ENCODE data around the gene PROC. TPM values are rescaled to one million over a fixed set of nuclear protein-coding genes. Genes with fewer than 3 reads are reported as not detected.

PROC gene
- total RNA-seq, 2 experiments from 2014 or later, result not detected

DNA sequence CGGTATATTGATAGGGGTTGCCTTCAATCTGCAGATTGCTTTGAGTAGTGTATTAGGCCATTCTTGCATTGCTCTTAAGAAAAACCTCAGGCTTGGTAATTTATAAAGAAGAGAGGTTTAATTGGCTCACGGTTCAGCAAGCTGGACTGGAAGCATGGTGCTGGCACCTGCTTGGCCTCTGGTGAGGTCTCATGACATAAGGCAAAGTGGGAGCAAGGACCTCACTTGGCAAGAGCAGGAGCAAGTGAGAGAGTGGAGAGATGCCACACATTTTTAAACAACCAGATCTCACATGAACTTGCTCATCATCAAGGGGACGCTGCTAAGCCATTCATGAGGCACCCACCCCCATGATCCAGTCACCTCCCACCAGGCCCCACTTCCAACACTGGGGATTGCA lies 35.4 kb upstream of the PROC start:
- ATAC-seq (no peak), DNase-seq (no peak)
- intact Hi-C loops (cut with micrococcal nuclease), result no loop called here
- Mint-ChIP-seq H3K4me1 (ENCODE audit: low read depth) (peaks cover 76% of the 10 kb centered on the region), H3K4me3 (no peak overlapping the region), H3K36me3 (ENCODE audit: low read depth) (peaks cover 29% of the 10 kb centered on the region), H3K27ac (no peak overlapping the region), H3K27me3 (no peaks in the 10 kb centered on the region), H3K9me3 (no peaks in the 10 kb centered on the region)
- ChIA-PET CTCF (no interaction called here), POLR2A (no interaction called here)
- TF ChIP-seq, protein P1, sequence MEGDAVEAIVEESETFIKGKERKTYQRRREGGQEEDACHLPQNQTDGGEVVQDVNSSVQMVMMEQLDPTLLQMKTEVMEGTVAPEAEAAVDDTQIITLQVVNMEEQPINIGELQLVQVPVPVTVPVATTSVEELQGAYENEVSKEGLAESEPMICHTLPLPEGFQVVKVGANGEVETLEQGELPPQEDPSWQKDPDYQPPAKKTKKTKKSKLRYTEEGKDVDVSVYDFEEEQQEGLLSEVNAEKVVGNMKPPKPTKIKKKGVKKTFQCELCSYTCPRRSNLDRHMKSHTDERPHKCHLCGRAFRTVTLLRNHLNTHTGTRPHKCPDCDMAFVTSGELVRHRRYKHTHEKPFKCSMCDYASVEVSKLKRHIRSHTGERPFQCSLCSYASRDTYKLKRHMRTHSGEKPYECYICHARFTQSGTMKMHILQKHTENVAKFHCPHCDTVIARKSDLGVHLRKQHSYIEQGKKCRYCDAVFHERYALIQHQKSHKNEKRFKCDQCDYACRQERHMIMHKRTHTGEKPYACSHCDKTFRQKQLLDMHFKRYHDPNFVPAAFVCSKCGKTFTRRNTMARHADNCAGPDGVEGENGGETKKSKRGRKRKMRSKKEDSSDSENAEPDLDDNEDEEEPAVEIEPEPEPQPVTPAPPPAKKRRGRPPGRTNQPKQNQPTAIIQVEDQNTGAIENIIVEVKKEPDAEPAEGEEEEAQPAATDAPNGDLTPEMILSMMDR (IDR thresholded peaks at IDR 0.05), result no peak

DNA sequence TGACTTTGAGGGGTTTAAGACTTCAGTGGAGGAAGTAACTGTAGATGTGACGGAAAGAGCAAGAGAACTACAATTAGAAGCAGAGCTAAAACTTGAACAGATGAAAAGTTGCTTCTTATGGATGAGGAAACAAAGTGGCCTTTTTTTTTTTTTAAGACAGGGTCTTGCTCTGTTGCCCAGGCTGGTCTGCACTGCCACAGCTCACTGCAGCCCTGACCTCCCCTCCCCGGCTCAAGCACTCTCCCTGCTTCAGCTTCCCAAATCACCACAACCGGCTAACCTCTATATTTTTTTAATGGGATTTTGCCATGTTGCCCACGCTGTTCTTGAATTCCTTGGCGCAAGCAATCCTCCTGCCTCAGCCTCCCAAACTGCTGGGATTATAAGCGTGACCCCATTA lies 33.7 kb upstream of the PROC start:
- H3K36me3 Mint-ChIP-seq (ENCODE audit: low read depth), result peaks cover 27% of the 10 kb centered on the region
- ATAC-seq, result no peak
- no peak overlapping the region for H3K4me3 Mint-ChIP-seq
- DNase-seq, result no peak
- CTCF ChIA-PET, result interaction anchor here (1.6 kb wide), 1 partner anchor 32 kb away, joined by 5 read pairs; no protein-coding TSS in a partner anchor
- TF ChIP-seq, protein P1 (IDR thresholded peaks at IDR 0.05), result no peak
- H3K9me3 Mint-ChIP-seq, result no peaks in the 10 kb centered on the region
- intact Hi-C loops (cut with micrococcal nuclease), result no loop called here
- H3K27ac Mint-ChIP-seq, result no peak overlapping the region
- peaks cover 75% of the 10 kb centered on the region for H3K4me1 Mint-ChIP-seq (ENCODE audit: low read depth)
- no peaks in the 10 kb centered on the region for H3K27me3 Mint-ChIP-seq
- POLR2A ChIA-PET, result interaction anchor here (0.6 to 0.9 kb wide), 3 partner anchors 28 to 61 kb away, joined by 3 to 7 read pairs (median 5); no protein-coding TSS in a partner anchor

DNA sequence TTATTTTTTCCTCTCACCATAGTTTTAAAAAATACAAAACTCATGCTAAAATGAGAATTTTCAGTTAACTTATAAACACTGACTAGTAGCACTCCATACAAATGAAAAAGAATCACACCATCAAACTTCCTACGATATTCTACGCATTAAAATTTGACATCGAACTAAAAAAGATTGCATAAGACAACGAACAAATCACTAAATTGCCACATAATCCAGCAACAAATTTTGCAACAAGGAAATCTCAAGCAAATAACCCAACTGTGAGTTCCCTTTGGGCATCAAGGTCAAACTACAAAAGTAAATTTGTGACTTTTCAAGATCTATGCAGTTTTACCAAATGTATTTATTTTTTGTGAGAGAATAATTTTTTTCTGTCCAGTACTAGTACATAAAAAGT lies 32.0 kb upstream of the PROC start:
- ChIA-PET POLR2A (interaction anchor here (1.1 to 1.5 kb wide), 3 partner anchors 10 to 28 kb away, joined by 3 to 5 read pairs (median 3); no protein-coding TSS in a partner anchor), CTCF (interaction anchor here (0.9 to 2.0 kb wide), 7 partner anchors 8 to 93 kb away, joined by 3 to 8 read pairs (median 3); no protein-coding TSS in a partner anchor)
- H3K27me3 Mint-ChIP-seq, result no peaks in the 10 kb centered on the region
- H3K4me3 Mint-ChIP-seq, result peak overlapping the region; percentile 99
- TF ChIP-seq, protein P1 (IDR thresholded peaks at IDR 0.05), result no peak
- H3K36me3 Mint-ChIP-seq (ENCODE audit: low read depth), result peaks cover 27% of the 10 kb centered on the region
- H3K27ac Mint-ChIP-seq, result peak overlapping the region; percentile 84
- no peak for ATAC-seq
- DNase-seq, result no peak
- H3K9me3 Mint-ChIP-seq, result no peaks in the 10 kb centered on the region
- intact Hi-C loops (cut with micrococcal nuclease), result no loop called here
- peaks cover 69% of the 10 kb centered on the region for H3K4me1 Mint-ChIP-seq (ENCODE audit: low read depth)

DNA sequence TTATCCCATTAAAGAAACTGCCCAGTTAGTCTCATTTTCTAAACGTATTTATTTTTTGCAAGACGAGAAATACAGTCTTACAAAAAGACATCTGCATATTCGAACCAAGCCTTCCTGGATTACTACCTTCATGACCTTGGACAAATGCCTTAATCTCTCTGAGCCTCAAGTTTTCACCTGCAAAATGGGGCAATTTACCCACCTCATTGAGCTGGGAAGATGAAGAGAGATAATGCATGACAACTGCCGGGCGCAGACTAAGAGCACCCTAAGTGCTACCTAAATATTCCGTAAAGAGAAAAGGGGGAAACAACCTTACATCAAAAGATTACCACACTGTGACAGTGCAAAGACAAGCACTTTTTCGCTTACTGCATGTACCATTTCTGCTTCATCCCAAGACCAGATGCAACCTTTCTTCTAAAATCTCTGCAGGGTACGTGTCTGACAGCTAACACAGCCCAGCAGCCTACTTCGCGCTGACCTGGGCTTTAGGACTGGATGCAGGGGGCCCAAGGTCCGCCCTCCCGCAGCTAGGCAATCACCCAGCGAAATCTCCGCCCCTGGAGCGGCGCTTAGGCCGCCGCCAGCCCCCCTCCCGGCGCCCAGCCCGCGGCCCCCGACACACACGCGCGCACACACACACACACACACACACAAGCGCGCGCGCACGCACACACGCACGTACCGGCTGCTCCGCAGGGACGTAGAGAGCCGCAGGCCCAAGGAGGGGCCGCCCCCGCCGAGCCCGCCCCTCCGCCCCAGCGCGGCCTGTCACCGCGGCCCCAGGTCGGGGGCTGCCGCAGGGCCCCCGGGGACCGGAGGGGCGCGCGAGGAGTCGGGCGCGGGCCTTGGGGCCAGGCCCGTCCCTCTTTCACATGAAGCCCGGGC lies 31.2 kb upstream of the PROC start:
- peaks cover 65% of the 10 kb centered on the region for H3K4me1 Mint-ChIP-seq (ENCODE audit: low read depth)
- ATAC-seq (peak; percentile 75), DNase-seq (peak; percentile 87)
- ChIA-PET CTCF (interaction anchor here (1.1 to 2.0 kb wide), 4 partner anchors 9 to 94 kb away, joined by 3 to 8 read pairs (median 4); no protein-coding TSS in a partner anchor), POLR2A (interaction anchor here (1.2 kb wide), 1 partner anchor 28 kb away, joined by 3 read pairs; no protein-coding TSS in a partner anchor)
- peak overlapping the region; percentile 99 for H3K4me3 Mint-ChIP-seq
- TF ChIP-seq, protein P1 (IDR thresholded peaks at IDR 0.05), result no peak
- H3K27me3 Mint-ChIP-seq, result no peaks in the 10 kb centered on the region
- H3K9me3 Mint-ChIP-seq, result no peaks in the 10 kb centered on the region
- peaks cover 27% of the 10 kb centered on the region for H3K36me3 Mint-ChIP-seq (ENCODE audit: low read depth)
- H3K27ac Mint-ChIP-seq, result peak overlapping the region; percentile 84
- intact Hi-C loops (cut with micrococcal nuclease), result no loop called here

Data from activated CD8-positive, alpha-beta T cell treated with anti-CD3 and anti-CD28 coated beads for 36 hours (primary cell).